Activated CD4-positive, alpha-beta T cell treated with anti-CD3 and anti-CD28 coated beads, Interleukin-2, amount 50 U/mL, for 16 hours (primary cell): ENCODE results near the gene GRM7.

Source experiments
- DNase-seq: peaks from one replicate; pipeline ENCODE4 v3.0.0-alpha.2; 2020

Gene GRM7

DNA sequence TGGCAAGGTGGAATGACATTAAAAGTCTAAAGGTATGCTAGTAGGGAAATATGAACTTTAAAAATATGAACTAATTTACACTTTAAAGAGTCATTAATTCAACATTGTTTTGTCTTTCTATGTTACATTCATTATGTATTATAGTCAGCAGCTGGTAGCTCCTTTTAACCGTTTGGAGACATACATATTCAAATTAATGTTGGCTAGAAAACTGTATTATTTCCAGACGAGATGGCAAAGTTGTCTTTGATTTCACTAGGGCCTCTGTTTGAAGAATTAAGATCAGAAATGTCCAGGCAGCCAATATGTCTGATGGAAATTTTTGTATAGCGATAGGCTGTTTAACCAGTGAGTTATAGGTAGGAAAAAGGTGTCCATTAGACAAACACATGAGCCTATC is 817.6 kb downstream of the GRM7 start:
- DNase-seq = no peak

DNA sequence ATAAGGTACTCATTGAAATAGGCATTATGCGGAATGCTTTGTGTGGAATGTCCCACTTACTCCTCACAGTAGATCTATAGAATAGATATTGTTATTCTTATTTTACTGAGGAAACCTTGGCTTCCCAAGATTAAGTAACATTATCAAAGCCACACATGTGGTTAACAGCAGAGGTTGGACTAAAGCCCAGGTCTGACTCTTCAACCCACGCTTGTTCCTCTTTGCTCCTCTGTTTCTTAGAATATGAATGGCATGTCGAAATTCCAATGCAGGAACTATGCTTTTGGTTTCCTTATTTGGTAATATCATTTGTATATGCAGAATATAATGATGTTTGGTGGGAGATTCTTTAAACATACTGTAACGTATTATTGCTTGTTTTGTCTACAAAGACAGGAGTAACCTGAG is 821.9 kb downstream of the GRM7 start:
- no peak for DNase-seq

DNA sequence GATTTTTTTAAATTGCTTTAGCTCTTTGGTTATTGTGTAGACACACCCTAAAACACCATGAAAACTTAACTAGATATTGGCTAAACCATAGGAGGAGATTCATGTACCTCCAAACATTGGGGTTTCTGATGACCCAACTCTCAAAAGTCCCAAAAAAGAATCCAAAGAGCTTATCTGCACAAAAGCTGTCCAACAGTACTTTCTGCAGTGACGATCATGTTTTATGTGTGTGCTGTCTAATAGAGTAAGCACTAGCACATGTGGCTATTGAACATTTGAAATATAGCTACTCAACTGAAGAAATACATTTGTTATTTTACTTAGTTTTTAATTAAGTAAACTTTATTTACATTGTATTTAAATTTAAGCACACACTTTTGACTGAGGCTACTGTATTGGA is 822.5 kb downstream of the GRM7 start:
- DNase-seq = no peak

DNA sequence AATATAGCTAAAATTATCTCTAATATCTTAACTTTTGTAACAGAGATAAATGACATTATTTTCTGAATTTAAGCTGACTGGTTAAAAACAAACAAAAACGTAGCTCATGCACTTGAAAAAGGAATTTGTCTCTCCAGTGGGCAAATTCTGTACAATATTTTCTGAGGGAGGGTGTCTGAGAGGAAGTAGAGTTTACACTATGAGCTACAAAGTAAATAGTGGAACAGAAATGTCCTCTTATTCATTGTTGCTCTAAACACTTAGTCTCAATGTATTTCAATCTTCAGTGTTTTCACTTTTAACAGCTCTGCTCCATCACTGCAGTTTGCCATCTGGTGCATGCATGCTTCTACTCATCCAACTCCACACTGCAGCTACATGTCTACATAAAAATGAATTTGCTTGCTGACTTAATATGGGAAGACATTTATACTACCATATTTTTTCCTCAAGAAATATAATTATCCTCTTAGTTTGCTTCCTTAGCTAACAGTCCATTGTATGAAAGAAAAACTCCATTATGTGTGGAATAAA is 823.3 kb downstream of the GRM7 start:
- no peak for DNase-seq

DNA sequence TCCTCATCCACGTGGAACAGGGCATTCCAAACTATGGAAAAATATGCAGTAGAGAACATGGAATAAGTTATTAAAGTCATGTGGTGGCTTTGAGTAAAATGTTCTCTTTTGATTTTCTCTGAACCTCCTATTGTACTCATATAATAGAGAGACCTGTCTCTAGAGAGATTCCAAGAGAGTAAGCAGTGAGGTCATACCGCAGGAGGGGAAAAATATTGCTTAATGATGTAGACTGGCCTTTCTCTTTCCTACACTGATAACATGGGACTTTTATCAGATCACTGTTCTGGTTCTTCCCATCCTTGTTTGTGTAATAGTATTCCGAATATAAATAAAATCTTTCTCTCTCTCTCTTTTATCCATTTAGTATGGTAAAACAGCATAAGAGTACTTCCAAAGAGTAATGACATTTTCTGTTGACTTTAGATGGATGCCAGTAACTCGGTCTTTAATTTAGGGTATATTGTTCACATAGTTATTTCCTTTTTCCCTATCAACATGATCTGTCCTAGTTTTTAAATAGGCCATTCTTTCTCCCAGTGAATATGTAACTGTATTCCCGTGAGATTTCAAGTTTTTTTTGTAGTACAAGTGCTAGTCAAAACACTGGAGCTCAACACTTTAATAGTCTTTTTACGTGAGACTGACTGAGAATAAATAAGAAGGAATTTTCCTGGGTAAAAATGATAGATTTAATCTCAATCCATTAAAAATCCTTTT is 826.7 kb downstream of the GRM7 start:
- no peak for DNase-seq

DNA sequence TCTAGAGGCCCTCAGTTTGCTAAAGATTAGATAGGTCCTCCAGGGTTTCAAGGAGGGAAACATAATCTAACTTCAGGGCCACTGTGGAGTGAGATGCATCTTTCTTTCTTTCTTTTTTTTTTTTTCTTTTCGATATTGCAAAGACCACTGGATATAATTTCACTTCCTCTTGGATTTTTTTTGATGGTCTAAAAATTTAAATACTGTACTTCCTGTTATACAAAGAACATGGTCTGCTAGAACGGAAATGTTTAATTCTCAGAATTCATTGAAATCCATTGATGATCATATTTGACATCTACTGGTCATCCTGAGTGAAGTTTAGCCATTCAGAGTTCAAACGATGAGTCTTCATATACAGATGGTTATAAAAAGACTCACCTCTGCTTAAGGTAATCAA is 832.0 kb downstream of the GRM7 start:
- DNase-seq = no peak

DNA sequence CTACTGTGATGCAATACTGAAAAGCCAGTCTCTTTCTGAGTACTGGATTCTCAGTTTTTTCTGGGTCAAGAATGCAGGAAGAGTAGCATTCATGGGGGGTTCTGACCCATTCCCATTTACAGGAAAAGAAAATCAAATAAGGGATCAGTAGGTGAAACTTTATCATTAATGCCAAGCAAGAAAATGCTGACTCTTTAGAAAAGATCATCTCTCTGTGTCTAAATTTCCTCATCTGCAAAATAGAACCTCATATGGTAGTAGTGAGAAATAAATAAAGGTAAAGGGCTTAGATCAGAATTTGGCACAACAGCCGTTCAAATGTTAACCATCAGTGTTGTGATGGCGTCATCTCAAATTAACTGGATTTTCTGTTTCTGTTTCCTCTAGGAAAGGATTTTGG is 833.1 kb downstream of the GRM7 start:
- DNase-seq = no peak

DNA sequence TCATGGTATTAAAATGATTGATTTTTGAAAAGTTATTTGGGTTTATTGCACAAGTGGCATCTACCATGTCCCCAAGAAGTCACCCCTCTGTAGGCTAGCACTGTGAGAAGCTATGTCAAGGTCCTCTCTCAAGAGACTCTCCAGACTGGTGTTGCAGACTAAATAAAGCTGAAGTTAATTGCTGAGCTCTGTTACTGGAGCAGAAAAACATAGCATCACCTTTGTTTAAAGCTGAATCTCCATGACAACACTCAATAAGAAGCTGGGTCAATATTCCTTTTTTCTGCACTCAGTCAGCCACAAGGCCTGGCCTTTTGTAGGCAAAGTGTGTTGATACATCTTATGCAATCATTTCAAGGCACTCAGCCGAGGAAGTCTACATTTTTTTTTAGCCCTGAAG is 834.1 kb downstream of the GRM7 start:
- DNase-seq = no peak

DNA sequence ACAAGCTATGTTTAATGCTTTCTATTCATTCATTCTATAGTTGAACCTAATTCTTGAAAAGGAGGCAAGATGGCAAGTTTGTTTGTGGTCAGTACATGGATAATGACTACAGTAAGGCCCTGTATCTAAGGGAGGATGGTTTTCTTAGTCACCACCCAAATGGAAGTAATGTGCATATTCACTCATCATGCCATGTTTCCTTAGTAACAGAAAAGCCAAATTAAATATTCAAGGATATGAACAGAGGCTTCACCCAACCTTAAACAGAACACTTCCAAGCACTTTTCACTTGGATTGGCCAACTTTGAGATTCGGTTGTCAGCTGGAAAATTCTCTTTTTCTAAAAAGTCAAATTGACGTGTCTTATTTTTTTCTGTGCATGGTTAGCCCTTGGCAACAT is 835.4 kb downstream of the GRM7 start:
- DNase-seq = no peak

DNA sequence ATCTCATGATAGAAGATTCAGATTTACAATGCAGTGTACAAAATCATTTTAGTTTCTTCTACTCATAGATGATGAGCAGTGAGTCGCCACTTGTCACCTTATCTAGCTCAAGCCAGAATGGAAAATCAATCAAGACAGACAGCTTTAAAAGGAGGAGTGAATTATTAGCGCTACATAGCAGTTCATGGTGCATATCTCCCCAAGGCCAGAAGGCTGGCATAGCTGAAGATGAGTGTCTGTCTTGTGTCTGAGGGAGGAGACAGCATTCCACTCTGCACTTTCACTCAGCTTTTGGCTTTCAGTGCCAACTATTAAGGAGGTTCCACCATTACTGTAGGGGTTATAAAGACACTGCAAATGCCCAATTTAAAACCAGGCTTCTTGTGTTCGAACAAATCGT is 836.6 kb downstream of the GRM7 start:
- DNase-seq = no peak

DNA sequence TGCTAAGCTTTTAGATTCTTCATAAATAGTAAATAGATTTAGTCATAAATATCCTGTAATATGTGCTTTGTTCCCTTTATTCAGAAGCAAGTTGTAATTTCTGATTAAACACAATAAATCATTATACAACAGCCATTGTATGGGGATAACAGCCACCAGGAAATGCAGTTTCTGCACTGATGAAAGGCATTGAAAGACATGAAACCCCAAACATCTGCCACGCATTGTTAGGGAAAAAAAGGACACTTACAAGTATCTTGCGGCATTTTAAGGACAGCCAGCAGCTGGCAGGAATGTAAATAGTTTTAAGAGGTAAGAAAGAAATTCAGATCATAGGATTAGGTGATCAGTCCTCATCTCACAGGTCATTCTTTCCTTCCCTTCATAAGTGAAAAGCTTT is 839.6 kb downstream of the GRM7 start:
- no peak for DNase-seq

DNA sequence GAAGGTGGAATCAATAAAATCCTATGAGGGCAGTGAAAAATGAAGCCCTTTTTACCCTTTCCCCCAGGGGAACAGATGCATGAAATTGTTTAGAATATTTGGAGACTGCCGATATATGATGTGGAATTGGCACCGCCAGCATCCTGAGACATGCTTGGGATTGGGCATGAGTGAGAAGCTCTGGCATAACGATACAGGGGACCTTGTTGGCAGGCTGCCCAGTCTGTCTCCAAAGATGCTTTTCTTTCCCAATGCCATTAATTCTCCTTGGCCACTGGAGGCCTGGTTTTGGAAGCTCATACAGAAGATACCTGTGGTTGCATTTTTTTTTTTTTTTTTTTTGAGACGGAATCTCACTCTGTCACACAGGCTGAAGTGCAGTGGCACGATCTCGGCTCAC is 840.1 kb downstream of the GRM7 start:
- no peak for DNase-seq

DNA sequence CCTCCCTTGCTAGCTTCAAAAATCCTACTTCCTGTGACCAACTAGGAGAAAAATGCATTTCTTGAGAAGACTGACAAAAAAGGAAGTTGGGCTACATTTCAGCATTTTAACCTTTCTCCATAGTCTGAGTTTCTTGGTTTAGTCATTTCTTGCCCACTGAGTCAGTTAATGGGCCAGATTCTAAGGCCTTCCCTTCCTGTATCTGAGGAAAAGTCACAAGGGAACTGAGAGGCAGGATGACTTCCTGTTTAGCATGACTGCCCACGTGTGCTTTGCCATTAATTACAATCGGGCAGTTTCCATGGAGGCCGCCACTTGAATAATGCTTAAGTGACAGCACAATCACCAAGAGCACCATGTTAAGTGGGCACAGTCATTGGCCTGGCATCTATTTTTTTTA is 846.3 kb downstream of the GRM7 start:
- no peak for DNase-seq

DNA sequence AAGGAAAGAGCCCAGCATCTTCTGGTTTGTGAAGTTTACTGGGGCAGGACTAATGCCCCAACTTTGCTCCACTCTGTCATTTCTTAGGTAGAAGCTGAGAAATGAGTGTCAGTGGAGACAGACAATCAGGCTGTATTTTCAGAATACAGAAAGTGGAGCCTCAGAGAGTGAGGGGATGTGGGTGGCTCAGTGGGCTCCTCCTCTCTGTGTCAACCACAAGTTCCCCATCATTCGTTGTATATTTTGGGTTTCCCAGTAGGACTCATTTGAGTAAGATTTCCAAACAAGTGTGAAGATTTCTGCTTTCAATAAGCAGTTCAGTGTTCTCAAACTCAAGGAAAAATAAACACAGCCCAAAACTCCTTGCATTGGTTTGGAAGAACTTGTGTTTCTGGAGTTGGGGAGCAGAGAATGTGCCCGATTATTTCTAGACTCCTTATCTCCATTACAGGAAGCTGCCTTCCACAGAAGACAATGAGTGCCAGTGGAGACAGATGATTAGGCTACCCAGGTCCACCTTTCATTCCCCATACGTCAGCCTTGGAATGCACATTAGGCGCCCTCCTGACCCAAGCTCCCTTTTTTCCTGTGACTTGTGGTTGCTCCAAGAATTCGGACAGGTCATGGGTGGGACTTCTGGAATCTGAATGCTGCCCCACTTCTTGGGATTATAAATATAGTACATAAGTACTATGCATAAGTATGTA is 848.6 kb downstream of the GRM7 start:
- no peak for DNase-seq

DNA sequence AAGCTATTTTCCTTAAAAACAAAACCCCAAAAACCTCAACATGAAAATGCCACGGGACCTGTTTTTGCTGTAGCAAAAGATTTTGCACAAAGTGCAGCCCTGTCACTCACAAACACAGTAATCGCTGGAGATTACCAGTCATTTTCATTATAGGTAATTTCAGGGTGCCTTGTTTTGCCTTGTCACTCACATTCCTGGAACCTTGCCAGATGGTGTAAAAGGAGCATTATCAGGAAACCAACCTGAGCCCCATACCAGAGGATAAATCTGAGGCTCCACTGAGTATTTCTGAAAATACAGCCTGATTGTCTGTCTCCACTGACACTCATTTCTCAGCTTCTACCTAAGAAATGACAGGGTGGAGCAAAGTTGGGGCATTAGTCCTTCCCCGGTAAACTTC is 849.4 kb downstream of the GRM7 start:
- DNase-seq = no peak

DNA sequence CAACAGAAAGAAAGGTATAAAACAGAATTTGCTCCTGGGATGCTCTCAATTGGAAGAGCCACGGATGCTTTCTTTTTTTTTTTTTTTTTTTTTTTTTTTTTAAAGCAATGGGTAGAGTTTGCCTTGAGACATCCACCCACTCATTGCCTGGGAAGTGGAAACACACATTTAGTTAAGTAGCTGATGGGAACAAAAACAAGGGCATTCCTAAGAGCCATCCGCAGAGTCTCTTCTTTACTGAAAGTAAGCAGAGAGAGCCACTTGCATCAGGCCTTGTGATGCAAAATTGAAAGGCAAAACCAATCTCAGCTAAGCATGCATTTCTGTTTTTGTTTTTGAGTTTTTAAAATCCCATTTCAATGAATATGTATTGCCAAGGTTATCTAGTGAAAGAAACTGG is 852.8 kb downstream of the GRM7 start:
- DNase-seq = no peak

DNA sequence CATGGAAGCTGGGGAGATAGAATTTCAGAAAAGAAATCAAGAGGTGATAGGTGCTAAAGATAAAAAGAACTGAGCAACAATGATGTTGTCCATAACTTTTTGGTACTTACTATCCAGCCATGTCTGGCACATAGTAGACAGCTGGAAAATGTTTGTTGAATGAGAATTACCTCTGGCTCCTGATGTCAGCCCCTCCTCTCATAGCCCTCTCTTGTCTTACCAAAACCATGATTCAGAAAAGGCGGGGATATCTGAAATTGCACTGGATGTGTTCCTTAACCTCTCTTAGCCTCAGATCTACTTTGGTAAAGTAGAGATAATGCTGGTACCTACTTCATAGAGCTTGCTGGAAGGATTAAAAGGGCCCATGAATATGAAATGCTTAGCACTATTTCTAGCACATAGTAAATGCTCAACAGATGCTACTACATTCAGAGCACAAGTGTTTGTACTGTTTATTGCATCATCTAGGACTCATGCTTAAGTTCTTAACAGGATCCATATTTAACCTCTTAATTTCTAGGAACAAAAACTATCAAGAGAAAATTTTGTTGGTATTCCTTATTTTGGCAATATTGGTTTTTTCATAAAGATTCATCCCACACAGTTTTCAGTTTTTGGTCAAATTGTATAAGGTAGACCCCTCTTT is 859.9 kb downstream of the GRM7 start:
- no peak for DNase-seq

DNA sequence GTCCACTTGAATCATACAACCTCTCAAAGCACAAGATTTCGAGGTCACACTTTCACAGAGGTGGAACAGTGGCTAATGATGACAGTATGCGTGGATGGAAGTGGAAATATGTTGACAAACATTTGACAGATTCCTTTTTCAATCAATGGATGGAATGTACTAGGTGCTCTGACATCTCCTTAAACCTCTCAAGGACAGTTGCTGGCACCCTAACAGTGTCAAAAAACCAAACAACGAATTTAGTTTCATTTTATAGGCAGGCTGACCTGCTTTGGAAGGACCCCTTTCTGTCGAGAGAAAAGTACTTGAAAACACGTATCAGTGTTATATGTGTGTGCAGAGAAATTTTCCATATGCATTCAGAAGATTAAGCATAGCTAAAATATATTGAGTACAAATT is 861.0 kb downstream of the GRM7 start:
- DNase-seq = no peak

DNA sequence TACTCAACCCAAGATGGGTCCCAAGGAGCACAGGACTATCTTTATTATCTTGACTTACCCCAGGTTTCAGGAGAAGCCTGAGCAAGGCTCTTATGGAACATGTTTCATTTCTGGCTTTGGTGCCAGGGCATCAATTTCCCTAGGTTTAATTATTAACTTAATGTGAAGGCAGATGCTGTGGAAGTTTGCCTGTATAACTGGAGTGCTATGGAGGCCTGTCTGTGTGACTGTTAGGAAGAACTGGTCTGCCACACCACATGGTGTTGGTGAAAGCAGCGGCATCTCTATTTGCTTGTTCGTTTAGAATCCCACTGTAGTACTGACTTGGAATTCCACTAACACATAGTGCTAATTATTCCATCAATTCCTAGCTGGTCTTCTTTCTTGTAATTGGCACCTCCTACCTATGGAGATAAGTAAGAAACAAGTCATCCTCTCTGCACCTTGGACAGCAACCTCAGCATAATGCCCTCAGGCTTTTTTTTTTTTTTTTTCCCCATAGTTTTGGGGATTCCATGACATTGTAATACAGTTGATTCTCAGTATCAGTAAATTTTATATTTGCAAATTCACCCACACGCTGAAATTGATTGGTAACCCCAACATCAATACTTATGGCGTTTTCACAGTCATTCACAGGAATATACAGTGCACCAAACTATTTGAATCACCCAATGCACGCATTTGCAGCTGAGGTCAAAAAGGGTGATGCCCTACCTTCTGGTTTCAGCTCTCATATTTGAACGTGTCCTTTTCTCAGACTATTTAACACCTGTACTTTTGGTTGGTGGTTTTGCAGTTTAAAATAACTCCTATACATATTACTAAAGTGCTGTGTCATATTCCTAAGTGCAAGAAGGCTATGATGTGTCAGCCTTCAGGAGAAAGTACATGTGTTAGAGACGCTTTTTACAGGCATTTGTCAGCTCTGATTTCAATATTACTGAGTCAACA is 867.9 kb downstream of the GRM7 start:
- DNase-seq = no peak

DNA sequence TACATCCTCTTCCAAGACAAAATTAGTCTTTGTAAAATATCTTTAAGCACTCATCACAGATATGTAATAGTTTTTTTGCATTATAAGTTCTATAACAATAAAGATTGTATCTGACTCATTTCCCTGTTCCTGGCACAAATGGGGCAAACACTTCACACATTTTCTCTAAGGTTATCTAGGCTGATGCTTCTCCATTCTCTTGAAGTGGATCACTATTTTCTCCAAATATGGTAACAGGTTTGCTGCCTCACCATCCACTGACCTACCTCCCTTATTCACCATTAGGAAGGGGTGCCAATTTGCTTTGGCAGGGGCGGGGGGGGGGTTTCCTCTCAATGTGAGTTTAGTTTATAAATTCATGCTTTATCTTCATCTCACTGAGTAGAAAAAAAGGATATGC is 873.0 kb downstream of the GRM7 start:
- no peak for DNase-seq

DNA sequence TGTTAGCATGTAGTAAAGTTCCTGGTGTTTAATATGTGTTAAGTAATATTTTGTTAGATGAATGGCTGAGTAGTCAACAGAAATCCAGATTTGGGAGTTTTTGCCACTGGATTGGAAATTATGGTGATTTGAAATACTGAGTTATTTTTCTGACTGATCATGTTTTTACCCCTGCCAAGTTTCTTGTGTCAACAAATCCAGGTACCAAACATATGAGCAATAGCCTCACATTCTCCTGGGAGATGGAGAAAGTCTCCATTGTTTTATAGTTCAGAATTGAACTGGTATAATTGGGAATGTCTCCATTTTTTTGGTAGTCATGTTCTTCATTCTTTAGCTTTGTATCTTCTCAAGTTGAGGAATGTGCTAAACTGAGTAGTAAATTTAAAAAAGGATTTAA is 873.5 kb downstream of the GRM7 start:
- no peak for DNase-seq

DNA sequence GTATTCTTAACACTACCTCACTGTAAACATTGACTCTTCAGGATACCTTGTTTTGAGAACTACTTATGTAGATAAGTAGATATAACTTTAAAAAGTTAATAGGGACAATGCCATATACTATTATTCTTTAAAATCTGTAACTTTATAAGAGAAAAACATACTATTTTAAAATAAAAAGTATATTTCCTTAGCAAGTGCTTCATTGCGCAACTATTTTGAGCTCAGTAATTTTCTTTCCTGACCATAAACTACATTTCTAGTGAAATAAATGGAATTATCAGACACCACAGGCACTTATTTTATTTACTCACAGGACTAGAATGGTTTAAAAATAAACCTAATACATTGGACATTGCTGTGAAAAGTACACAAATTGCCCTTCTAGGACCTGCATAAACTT is 876.3 kb downstream of the GRM7 start:
- no peak for DNase-seq

DNA sequence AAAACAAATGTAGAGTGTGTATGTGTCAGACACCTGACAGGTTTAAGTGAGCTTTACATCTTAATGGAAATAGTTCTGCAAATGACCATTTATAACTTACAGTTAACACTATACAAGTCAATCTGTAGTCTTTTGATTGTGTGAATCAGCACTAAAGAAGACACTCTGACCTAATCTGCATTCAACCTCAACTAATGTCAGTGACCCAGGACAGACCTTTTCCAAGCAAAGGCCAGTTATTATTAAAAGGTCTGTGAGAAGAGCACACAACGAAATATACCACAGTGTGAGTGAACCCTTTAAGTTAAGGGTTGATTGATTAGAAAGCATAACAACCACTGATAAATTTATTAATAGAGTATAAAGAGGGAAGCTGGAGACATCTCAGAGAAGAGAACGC is 878.8 kb downstream of the GRM7 start:
- no peak for DNase-seq
